Uterus (tissue), 4 donors: ENCODE results near the gene FBXL13. TPM values are rescaled to one million over a fixed set of nuclear protein-coding genes. Genes with fewer than 3 reads are reported as not detected.
A peak's percentile ranks its signal among the peaks of the same experiment; 100 is the strongest.

Experiments
- DNase-seq, 2 donors: peaks; one replicate each; pipeline ENCODE4 v3.0.0-alpha.2; 2019 to 2020
- H3K27ac ChIP-seq, 2 donors: fragments of 200-600 bp; sonication (generic); 1 replicate in 1 of 2; 2 replicates in 1 of 2; pipeline ENCODE4 v1.5.1; 2016 to 2018
- H3K27me3 ChIP-seq, 2 donors: fragments of 200-600 bp; sonication (generic); one replicate each; pipeline ENCODE4 v1.5.1; 2018 to 2019; ENCODE audit warnings: control low read depth in 1 of 2
- H3K36me3 ChIP-seq, 2 donors: fragments of 200-600 bp; sonication (generic); one replicate each; pipeline ENCODE4 v1.5.1; 2019; ENCODE audit warnings: control low read depth in 1 of 2
- H3K4me1 ChIP-seq, 2 donors: fragments of 200-600 bp; sonication (generic); one replicate each; pipeline ENCODE4 v1.5.1; 2018 to 2019; ENCODE audit warnings: control low read depth in 1 of 2
- H3K4me3 ChIP-seq, 2 donors: fragments of 200-600 bp; sonication (generic); 1 replicate in 1 of 2; 2 replicates in 1 of 2; pipeline ENCODE4 v1.5.1; 2018 to 2019; ENCODE audit warnings: mild to moderate bottlenecking in 1 of 2
- H3K9me3 ChIP-seq, 2 donors: fragments of 200-600 bp; sonication (generic); one replicate each; pipeline ENCODE4 v1.5.1; 2019; ENCODE audit warnings: control low read depth in 1 of 2
- POLR2A ChIP-seq, 2 donors: fragments of 450-650 bp; IDR thresholded peaks; one replicate each; pipeline ENCODE4 v1.6.1; 2016; ENCODE audit warnings: antibody characterized with exemption in 2 of 2, mild to moderate bottlenecking in 1 of 2, moderate library complexity in 1 of 2
- intact Hi-C: fragments of 100-400 bp; cut with DNase I; formaldehyde crosslinking; loops from one replicate; pipeline ENCODE4 v1.15.1; 2023; ENCODE audit warnings: low total_unique reads
- total RNA-seq, 4 donors: library from RNA; depleted of rRNA in 3 of 4; stranded (reverse); fragments of >200 nt in 3 of 4; gene quantifications; one replicate each; pipeline versions ENCODE4 v1.1.0 to v1.2.4, GENCODE V29; 2014 to 2023
- TF ChIP-seq, protein P1 (sequence below), 4 experiments: fragments of 200-600 bp in 2 of 4; fragments of 450-650 bp in 2 of 4; sonication (generic) in 2 of 4; IDR thresholded peaks; one replicate each; pipeline ENCODE4 v1.5.1; 2016 to 2019; ENCODE audit warnings: antibody characterized with exemption in 4 of 4, mild to moderate bottlenecking in 2 of 4, moderate library complexity in 1 of 4
- donor health status: DM: yes; HTN: yes; CAD: no.

Gene FBXL13
- total RNA-seq, 4 donors from 2014 or later = 1.2 to 12.9 (median 5.5) TPM

DNA sequence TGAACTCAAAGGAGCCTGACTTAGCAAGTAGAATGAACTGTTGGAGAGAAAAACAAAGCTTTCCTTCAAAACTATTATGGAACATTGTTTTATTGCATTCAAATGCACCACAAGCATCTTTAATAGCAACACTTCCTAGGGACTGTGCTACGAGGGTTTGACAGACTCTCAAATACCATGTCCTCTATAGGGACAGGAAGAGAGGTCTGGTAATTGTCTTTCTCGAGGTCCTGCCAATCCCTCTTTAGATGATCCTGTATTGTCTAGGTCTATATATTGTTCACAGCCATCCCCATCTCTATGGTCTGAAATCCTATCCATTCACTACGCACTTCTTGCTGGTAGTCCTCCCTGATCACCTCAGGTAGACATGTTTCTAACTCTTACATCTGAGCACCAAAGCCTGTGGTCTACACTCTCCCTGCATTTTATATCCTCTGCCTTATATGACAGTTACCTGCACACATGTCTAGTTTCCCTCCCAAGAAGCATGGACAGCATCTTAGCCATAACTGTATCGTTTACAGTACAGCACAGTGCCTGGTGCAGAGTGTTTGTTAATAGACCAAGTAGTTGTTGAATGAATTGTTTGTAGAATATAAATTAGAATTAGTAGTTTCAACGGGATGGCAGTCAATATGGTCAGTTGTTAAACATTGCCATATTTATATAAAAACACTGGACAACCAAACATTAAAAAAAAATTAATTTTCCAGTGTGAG is 183.5 kb downstream of the FBXL13 start:
- no peaks in the 10 kb centered on the region for H3K36me3 ChIP-seq
- no peaks in the 10 kb centered on the region for H3K9me3 ChIP-seq
- H3K4me1 ChIP-seq = peaks cover 0 to 13% of the 10 kb centered on the region in 2 donors
- no peaks in the 10 kb centered on the region for H3K27me3 ChIP-seq
- TF ChIP-seq, protein P1, sequence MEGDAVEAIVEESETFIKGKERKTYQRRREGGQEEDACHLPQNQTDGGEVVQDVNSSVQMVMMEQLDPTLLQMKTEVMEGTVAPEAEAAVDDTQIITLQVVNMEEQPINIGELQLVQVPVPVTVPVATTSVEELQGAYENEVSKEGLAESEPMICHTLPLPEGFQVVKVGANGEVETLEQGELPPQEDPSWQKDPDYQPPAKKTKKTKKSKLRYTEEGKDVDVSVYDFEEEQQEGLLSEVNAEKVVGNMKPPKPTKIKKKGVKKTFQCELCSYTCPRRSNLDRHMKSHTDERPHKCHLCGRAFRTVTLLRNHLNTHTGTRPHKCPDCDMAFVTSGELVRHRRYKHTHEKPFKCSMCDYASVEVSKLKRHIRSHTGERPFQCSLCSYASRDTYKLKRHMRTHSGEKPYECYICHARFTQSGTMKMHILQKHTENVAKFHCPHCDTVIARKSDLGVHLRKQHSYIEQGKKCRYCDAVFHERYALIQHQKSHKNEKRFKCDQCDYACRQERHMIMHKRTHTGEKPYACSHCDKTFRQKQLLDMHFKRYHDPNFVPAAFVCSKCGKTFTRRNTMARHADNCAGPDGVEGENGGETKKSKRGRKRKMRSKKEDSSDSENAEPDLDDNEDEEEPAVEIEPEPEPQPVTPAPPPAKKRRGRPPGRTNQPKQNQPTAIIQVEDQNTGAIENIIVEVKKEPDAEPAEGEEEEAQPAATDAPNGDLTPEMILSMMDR (IDR thresholded peaks at IDR 0.05) = no peak
- no peak for TF ChIP-seq POLR2A (IDR thresholded peaks at IDR 0.05)
- peak overlapping the region in 1 of 2 donors; percentile 49 for H3K27ac ChIP-seq
- intact Hi-C loops = no loop called here
- no peak overlapping the region for H3K4me3 ChIP-seq
- no peak for DNase-seq

DNA sequence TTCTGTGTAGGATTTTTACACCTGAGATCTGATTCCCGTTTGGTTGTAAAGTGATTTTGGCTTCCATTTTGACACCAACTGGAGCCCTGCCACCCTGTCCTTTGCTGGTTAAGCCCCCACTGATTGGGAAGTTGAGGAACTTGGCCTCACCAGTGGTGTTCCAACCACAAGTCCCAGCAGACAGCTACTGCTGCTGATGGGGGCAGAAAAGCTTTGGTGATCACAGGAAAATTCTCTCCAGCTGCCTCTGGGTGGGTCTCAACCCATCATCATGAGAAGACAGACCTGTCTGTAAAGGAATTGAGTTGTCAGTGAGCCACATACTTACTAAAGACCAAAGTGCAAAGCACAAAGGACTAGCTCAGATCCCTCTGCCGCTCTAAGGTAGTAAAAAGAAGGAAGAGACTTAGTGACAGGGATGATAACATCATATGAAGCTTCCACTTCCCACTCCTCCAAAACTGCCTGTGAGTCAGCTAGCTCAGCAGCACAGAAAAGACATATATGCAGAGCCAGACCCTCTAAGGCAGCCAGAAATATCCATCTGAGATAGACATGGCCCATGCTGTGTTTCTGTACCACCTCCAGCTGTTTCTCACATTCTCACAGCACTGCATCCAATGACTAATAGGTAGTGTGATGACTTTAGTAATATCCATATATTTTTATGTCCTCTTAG is 184.2 kb downstream of the FBXL13 start:
- Histone ChIP-seq H3K27ac (peak overlapping the region in 1 of 2 donors; percentile 49), H3K4me3 (no peak overlapping the region), H3K27me3 (no peaks in the 10 kb centered on the region), H3K36me3 (no peaks in the 10 kb centered on the region), H3K9me3 (no peaks in the 10 kb centered on the region), H3K4me1 (peaks cover 0 to 13% of the 10 kb centered on the region in 2 donors)
- intact Hi-C loops = no loop called here
- no peak for DNase-seq
- TF ChIP-seq POLR2A (IDR thresholded peaks at IDR 0.05) = no peak
- TF ChIP-seq, protein P1 (IDR thresholded peaks at IDR 0.05) = no peak

DNA sequence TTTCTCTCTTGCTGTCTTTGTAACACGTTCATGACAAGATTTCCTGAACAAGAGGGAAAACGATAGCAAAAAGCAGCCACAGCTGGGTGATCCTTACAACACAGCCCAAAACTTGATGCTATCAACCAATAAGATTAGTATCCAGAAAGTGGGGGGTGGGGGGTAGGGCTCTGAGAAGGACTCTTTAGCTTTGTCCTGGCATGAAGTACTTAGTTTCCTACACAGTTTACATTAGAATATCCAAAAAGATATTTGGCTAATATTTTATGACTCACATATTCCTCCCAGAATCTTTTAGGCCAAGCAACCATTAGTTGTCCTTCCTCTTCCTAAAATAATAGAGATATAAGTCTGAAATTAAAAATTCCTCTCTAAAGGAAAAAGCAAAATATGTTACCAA is 184.7 kb downstream of the FBXL13 start:
- Histone ChIP-seq H3K4me3 (no peak overlapping the region), H3K27me3 (no peaks in the 10 kb centered on the region), H3K27ac (peak overlapping the region in 1 of 2 donors; percentile 49), H3K9me3 (no peaks in the 10 kb centered on the region), H3K36me3 (no peaks in the 10 kb centered on the region), H3K4me1 (peaks cover 0 to 13% of the 10 kb centered on the region in 2 donors)
- intact Hi-C loops = no loop called here
- no peak for DNase-seq
- TF ChIP-seq POLR2A (IDR thresholded peaks at IDR 0.05) = no peak
- TF ChIP-seq, protein P1 (IDR thresholded peaks at IDR 0.05) = no peak

- Histone ChIP-seq H3K27ac (no peak overlapping the region), H3K4me3 (no peak overlapping the region), H3K9me3 (no peaks in the 10 kb centered on the region), H3K27me3 (no peaks in the 10 kb centered on the region), H3K36me3 (no peaks in the 10 kb centered on the region), H3K4me1 (peaks cover 0 to 13% of the 10 kb centered on the region in 2 donors)
- TF ChIP-seq POLR2A (IDR thresholded peaks at IDR 0.05) = no peak
- TF ChIP-seq, protein P1 (IDR thresholded peaks at IDR 0.05) = no peak
- no peak for DNase-seq
- intact Hi-C loops = no loop called here
These were observed 185.9 kb downstream of the FBXL13 start for GRCh38 chr7:102888561-102889233.
